CD4-positive, alpha-beta T cell (primary cell): ENCODE data around the gene CCND1. TPM values are rescaled to one million over a fixed set of nuclear protein-coding genes. Genes with fewer than 3 reads are reported as not detected.

ENCODE experiments used
- ATAC-seq: fragments of 200-7000 bp; cut with Tn5 transposase; one replicate; pipeline ENCODE4 v1.10.0; 2022; ENCODE audit warnings: mild to moderate bottlenecking; ENCODE audit not compliant: poor library complexity
- CTCF ChIA-PET: fragments of 350-600 bp; sonication (Branson Sonifier 250); formaldehyde crosslinking; loops from one replicate; lab custom pipeline; 2021; ENCODE audit warnings: antibody characterized with exemption, inconsistent platforms; lab: Charles Lee
- POLR2A ChIA-PET: fragments of 350-600 bp; sonication (Branson Sonifier 250); formaldehyde crosslinking; loops from one replicate; lab custom pipeline; 2021; ENCODE audit warnings: antibody characterized with exemption, inconsistent platforms; lab: Charles Lee
- DNase-seq, 14 experiments: peaks; one replicate each; pipeline ENCODE4 v3.0.0-alpha.2; 2013 to 2020; ENCODE audit warnings: mixed read lengths in 2 of 14
- H3K27ac ChIP-seq, 2 donors: one replicate each; pipeline versions ENCODE4 v1.5.1 to v1.7.0; 2013; ENCODE audit warnings: low read length in 2 of 2, low read depth in 1 of 2, mild to moderate bottlenecking in 1 of 2
- H3K27me3 ChIP-seq, 2 experiments: 1 replicate in 1 of 2; 2 replicates in 1 of 2; pipeline versions ENCODE4 v1.6.1 to v1.7.0; 2013; ENCODE audit warnings: low read length in 2 of 2, control low read depth in 1 of 2, mild to moderate bottlenecking in 1 of 2, moderate library complexity in 1 of 2; ENCODE audit not compliant: insufficient read depth in 2 of 2, control insufficient read depth in 1 of 2
- H3K36me3 ChIP-seq: one replicate; pipeline ENCODE4 v1.6.1; 2013; ENCODE audit warnings: low read length, control low read depth; ENCODE audit not compliant: insufficient read depth
- H3K4me1 ChIP-seq: one replicate; pipeline ENCODE4 v1.6.1; 2013; ENCODE audit warnings: low read length, control low read depth; ENCODE audit not compliant: insufficient read depth
- H3K4me3 ChIP-seq: one replicate; pipeline ENCODE4 v1.5.1; 2013; ENCODE audit warnings: mild to moderate bottlenecking, low read length, moderate library complexity
- H3K9me3 ChIP-seq, 2 experiments: 1 replicate in 1 of 2; 2 replicates in 1 of 2; pipeline versions ENCODE4 v1.6.1 to v1.7.0; 2013; ENCODE audit warnings: low read length in 2 of 2, mild to moderate bottlenecking in 2 of 2, control low read depth in 1 of 2, moderate library complexity in 1 of 2; ENCODE audit not compliant: control insufficient read depth in 1 of 2, insufficient read depth in 1 of 2
- H3K27ac Mint-ChIP-seq: one replicate; pipeline ENCODE4 v1.8.0; 2020; ENCODE audit warnings: mixed read lengths
- H3K27me3 Mint-ChIP-seq: one replicate; pipeline ENCODE4 v1.8.0; 2021; ENCODE audit warnings: mixed read lengths
- H3K36me3 Mint-ChIP-seq: one replicate; pipeline ENCODE4 v1.8.0; 2021; ENCODE audit warnings: low read depth, mixed read lengths
- H3K4me1 Mint-ChIP-seq: one replicate; pipeline ENCODE4 v1.8.0; 2021; ENCODE audit warnings: low read depth, mixed read lengths
- H3K4me3 Mint-ChIP-seq: one replicate; pipeline ENCODE4 v1.8.0; 2020; ENCODE audit warnings: mild to moderate bottlenecking, mixed read lengths
- H3K9me3 Mint-ChIP-seq: one replicate; pipeline ENCODE4 v1.8.0; 2020; ENCODE audit warnings: mixed read lengths
- CTCF ChIP-seq: fragments of 200-600 bp; IDR thresholded peaks from one replicate; pipeline ENCODE4 v1.8.0; 2022; ENCODE audit warnings: antibody characterized with exemption, mild to moderate bottlenecking
- intact Hi-C, 2 experiments: fragments of 100-400 bp; cut with DNase I in 1 of 2; cut with micrococcal nuclease in 1 of 2; formaldehyde crosslinking; loops; one replicate each; pipeline versions ENCODE4 v1.15.1 to v1.9.0; 2023 to 2025; cut with DNase I, micrococcal nuclease
- total RNA-seq, 174 experiments: library from RNA in 2 of 174; stranded (reverse) in 2 of 174; gene quantifications; one replicate each; pipeline ENCODE4 v1.2.3 and lab custom pipeline; 2021 to 2026

The CCND1 gene
- total RNA-seq, 2 experiments from 2014 or later: 1.7 to 2.4 TPM

DNA sequence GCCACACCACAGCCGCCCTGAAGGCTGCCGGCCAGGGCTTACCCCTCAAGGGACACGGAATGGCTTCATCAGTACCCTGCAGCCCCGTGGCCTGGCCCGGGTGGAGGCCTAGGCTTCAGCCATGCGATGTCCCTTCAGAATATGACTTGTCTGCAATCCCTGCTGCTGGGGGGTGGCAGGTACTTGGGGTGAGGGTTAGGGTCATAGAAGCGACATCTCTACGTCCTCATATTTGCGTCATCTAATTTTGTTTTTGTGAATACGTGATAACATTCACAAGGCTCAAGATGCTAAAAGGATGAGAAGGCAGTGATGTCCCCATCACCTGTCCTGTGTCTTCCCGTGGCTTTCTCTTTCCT is 6.4 kb downstream of the CCND1 start:
- intact Hi-C loops: loop anchor here in 1 of 2 experiments (10.0 kb wide), 1 partner anchor 683 kb away; no protein-coding TSS in a partner anchor

DNA sequence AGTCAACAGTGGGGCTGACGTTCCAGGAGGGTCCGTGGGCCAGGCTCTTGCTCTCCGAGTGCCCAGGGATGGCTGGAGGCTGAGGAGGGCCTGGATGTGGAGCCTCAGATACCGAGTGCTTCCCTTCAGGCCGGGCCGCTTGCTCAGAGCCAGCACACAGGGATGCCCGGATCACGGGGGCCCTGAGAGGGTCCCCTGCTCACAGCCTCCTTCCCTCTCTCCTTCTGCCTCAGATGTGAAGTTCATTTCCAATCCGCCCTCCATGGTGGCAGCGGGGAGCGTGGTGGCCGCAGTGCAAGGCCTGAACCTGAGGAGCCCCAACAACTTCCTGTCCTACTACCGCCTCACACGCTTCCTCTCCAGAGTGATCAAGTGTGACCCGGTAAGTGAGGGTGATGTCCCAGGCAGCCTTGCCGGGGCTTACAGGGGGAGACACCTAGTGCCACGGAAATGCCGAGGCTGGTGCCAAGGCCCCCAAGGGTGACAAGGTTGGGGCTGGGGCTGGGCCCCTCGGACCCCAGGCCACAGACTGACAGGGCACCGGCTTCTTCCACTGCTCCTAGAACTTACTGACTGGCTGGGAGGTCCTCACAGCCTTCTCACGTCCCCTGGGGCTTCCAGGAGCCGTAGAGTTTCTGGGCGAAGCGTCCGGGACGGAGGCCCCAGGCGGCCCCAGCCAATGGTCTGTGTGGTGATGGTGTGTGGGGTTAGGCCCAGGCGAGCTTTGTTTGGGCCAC is 7.0 kb downstream of the CCND1 start:
- ChIA-PET POLR2A (no interaction called here), CTCF (no interaction called here)
- no peak for DNase-seq
- H3K4me1 Mint-ChIP-seq: no peaks in the 10 kb centered on the region
- H3K4me3 Mint-ChIP-seq: no peak overlapping the region
- ATAC-seq: no peak
- H3K9me3 ChIP-seq: peaks cover 0 to 4% of the 10 kb centered on the region in 2 experiments
- TF ChIP-seq CTCF: no peak
- H3K27ac ChIP-seq: no peak overlapping the region
- H3K36me3 Mint-ChIP-seq: peaks cover 3% of the 10 kb centered on the region
- H3K9me3 Mint-ChIP-seq: no peaks in the 10 kb centered on the region
- H3K4me1 ChIP-seq: peaks cover 4% of the 10 kb centered on the region
- H3K27me3 Mint-ChIP-seq: no peaks in the 10 kb centered on the region
- intact Hi-C loops: loop anchor here in 1 of 2 experiments (10.0 kb wide), 1 partner anchor 683 kb away; no protein-coding TSS in a partner anchor
- H3K4me3 ChIP-seq: no peak overlapping the region
- H3K27ac Mint-ChIP-seq: no peak overlapping the region
- H3K36me3 ChIP-seq: no peaks in the 10 kb centered on the region
- peaks cover 0 to 4% of the 10 kb centered on the region in 2 experiments for H3K27me3 ChIP-seq

More for the DNA sequence above, 6.4 kb downstream of the CCND1 start:
- Histone ChIP-seq H3K36me3 (no peaks in the 10 kb centered on the region), H3K27ac (no peak overlapping the region), H3K4me1 (peaks cover 4% of the 10 kb centered on the region), H3K4me3 (no peak overlapping the region), H3K27me3 (peaks cover 0 to 4% of the 10 kb centered on the region in 2 experiments), H3K9me3 (peaks cover 0 to 4% of the 10 kb centered on the region in 2 experiments)
- ChIA-PET POLR2A (no interaction called here), CTCF (no interaction called here)
- ATAC-seq (no peak), DNase-seq (no peak)
- no peaks in the 10 kb centered on the region for H3K27me3 Mint-ChIP-seq
- H3K27ac Mint-ChIP-seq: no peak overlapping the region
- no peak for TF ChIP-seq CTCF
- no peaks in the 10 kb centered on the region for H3K4me1 Mint-ChIP-seq
- no peaks in the 10 kb centered on the region for H3K36me3 Mint-ChIP-seq
- H3K9me3 Mint-ChIP-seq: no peaks in the 10 kb centered on the region
- peak overlapping the region; percentile 11 for H3K4me3 Mint-ChIP-seq

DNA sequence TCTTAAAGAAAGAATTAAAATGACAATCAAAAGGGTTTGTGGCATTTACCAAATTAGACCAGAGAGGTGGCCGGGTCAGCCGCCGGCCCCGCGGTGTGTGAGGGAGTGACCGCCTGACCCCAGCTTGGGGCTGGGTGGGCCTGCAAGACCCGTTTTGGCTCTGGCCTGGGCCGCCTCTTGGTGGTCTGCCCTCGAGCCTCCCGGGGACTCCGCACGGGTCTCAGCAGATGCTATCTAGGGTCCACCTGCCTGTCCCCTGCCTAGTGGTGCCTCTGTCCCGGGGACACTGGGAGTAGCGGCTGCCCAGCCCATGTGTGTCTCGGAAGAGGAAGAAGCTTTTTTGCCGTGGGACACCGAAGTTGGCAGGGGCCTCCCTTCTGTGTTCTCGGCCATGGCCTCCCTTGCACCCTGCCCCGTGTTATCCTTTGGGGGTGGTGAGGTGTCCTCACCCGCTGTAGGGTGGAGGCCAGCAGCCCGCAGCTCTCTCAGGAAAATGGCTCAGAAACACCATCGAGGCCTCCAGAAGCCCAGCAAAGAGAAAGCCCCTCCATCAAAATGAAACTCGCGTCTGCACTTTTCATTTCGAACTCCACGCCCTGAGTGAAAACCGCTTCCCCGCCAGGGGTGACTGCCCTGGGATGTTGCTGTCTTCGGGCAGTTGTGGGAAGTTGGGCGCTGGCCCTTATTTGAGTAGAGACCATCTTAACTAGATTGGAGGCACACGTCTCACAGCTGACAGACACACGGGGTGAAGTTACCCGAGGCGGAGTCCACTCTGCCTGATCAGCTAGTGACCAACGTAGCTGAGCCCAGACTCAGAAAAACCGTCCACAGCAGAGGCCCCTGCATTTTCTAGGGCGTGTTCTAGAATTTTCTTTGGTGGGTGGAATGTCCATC is 8.0 kb downstream of the CCND1 start:
- intact Hi-C loops: loop anchor here in 1 of 2 experiments (10.0 kb wide), 1 partner anchor 684 kb away; no protein-coding TSS in a partner anchor
- TF ChIP-seq CTCF: no peak
- Mint-ChIP-seq H3K4me3 (no peak overlapping the region), H3K36me3 (peaks cover 5% of the 10 kb centered on the region), H3K4me1 (no peaks in the 10 kb centered on the region), H3K27ac (no peak overlapping the region), H3K9me3 (no peaks in the 10 kb centered on the region), H3K27me3 (no peaks in the 10 kb centered on the region)
- H3K27me3 ChIP-seq: peaks cover 0 to 4% of the 10 kb centered on the region in 2 experiments
- ATAC-seq (no peak), DNase-seq (no peak)
- H3K4me1 ChIP-seq: no peaks in the 10 kb centered on the region
- no peak overlapping the region for H3K4me3 ChIP-seq
- POLR2A ChIA-PET: no interaction called here
- no peak overlapping the region for H3K27ac ChIP-seq
- H3K36me3 ChIP-seq: no peaks in the 10 kb centered on the region
- CTCF ChIA-PET: no interaction called here
- peaks cover 0 to 4% of the 10 kb centered on the region in 2 experiments for H3K9me3 ChIP-seq
